Liver (tissue), 3 donors: ENCODE measurements around the gene PNPLA1.

Source experiments
- FOXA1 ChIP-seq: IDR thresholded peaks from 2 replicates; pipeline ENCODE4 v1.6.1; 2016; ENCODE audit warnings: antibody characterized with exemption
- FOXA2 ChIP-seq: IDR thresholded peaks from 2 replicates; pipeline ENCODE4 v1.6.1; 2016; ENCODE audit warnings: antibody characterized with exemption
- RAD21 ChIP-seq, 2 donors: IDR thresholded peaks; 2 replicates each; pipeline ENCODE4 v1.6.1; 2016; ENCODE audit warnings: antibody characterized with exemption in 2 of 2, mild to moderate bottlenecking in 2 of 2
- TF ChIP-seq, protein P1 (sequence below): fragments of 150-350 bp; IDR thresholded peaks from 2 replicates; pipeline ENCODE4 v1.5.1; 2017; ENCODE audit warnings: improper control_type of control experiment, low read depth, low read length; ENCODE audit not compliant: missing input control
- donor health status: healthy.
- donor health status: healthy.

DNA sequence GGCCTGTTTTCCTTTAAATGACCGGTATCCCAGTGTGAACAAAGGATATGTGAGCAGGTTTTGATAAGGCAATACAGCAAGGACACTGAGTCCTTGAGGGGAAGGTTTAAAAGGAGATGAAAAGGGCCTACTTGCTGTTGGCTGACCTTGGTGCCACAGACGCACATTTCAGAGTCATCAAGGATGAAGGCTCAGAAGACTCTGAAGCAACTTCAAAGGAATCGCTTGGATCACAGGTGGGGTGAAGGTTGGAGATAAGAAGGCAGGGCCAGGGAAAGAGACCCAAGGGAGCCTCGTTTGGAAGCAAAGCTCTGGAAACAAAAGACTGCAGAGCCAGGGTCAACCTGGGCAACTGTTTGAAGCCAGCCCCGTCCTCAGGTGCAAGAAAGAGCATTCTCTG, 30.1 kb upstream of the PNPLA1 start:
- TF ChIP-seq, protein P1, sequence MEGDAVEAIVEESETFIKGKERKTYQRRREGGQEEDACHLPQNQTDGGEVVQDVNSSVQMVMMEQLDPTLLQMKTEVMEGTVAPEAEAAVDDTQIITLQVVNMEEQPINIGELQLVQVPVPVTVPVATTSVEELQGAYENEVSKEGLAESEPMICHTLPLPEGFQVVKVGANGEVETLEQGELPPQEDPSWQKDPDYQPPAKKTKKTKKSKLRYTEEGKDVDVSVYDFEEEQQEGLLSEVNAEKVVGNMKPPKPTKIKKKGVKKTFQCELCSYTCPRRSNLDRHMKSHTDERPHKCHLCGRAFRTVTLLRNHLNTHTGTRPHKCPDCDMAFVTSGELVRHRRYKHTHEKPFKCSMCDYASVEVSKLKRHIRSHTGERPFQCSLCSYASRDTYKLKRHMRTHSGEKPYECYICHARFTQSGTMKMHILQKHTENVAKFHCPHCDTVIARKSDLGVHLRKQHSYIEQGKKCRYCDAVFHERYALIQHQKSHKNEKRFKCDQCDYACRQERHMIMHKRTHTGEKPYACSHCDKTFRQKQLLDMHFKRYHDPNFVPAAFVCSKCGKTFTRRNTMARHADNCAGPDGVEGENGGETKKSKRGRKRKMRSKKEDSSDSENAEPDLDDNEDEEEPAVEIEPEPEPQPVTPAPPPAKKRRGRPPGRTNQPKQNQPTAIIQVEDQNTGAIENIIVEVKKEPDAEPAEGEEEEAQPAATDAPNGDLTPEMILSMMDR = no peak
- TF ChIP-seq FOXA1 = no peak
- TF ChIP-seq RAD21 (IDR thresholded peaks at IDR 0.05) = no peak
- TF ChIP-seq FOXA2 = no peak
